Stomach (tissue), 4 donors: ENCODE measurements around the gene ITPR2.

Source experiments
- CTCF ChIP-seq, 7 experiments: fragments of 450-650 bp in 4 of 7; fragments of 200-600 bp in 3 of 7; sonication (generic) in 3 of 7; IDR thresholded peaks; one replicate each; pipeline ENCODE4 v1.5.1; 2016 to 2019; ENCODE audit warnings: antibody characterized with exemption in 7 of 7, control low read depth in 2 of 7, mild to moderate bottlenecking in 1 of 7
- EP300 ChIP-seq: sonication (generic); formaldehyde crosslinking; IDR thresholded peaks from one replicate; pipeline ENCODE4 v1.6.1; 2017; ENCODE audit warnings: antibody characterized with exemption
- POLR2A ChIP-seq, 4 donors: fragments of 450-650 bp; IDR thresholded peaks; one replicate each; pipeline ENCODE4 v1.6.1; 2016; ENCODE audit warnings: antibody characterized with exemption in 4 of 4, control low read depth in 2 of 4, mild to moderate bottlenecking in 1 of 4, moderate library complexity in 1 of 4
- POLR2AphosphoS5 ChIP-seq, 3 donors: sonication (generic); formaldehyde crosslinking; IDR thresholded peaks; one replicate each; pipeline ENCODE4 v1.6.1; 2016; ENCODE audit warnings: antibody characterized with exemption in 3 of 3

- no peak for TF ChIP-seq POLR2A (IDR thresholded peaks at IDR 0.05)
- TF ChIP-seq CTCF (IDR thresholded peaks at IDR 0.05): no peak
- no peak for TF ChIP-seq POLR2AphosphoS5 (IDR thresholded peaks at IDR 0.05)
- no peak for TF ChIP-seq EP300
Measured at GRCh38 chr12:26704684-26705460, 128.1 kb downstream of the ITPR2 start.
